Testis (tissue), 3 donors: ENCODE results near the gene PLIN4. TPM values are rescaled to one million over a fixed set of nuclear protein-coding genes. Genes with fewer than 3 reads are reported as not detected.
A peak's percentile ranks its signal among the peaks of the same experiment; 100 is the strongest.

Source experiments
- DNase-seq: peaks from one replicate; pipeline ENCODE4 v3.0.0-alpha.2; 2019
- H3K27ac ChIP-seq, 2 donors: fragments of 200-600 bp; sonication (generic); one replicate each; pipeline ENCODE4 v1.5.1; 2019
- H3K27me3 ChIP-seq: fragments of 200-600 bp; sonication (generic); one replicate; pipeline ENCODE4 v1.5.1; 2019
- H3K36me3 ChIP-seq: fragments of 200-600 bp; sonication (generic); one replicate; pipeline ENCODE4 v1.5.1; 2017; ENCODE audit warnings: low read depth; ENCODE audit errors: missing control alignments
- H3K4me1 ChIP-seq: fragments of 200-600 bp; sonication (generic); one replicate; pipeline ENCODE4 v1.5.1; 2019
- H3K4me3 ChIP-seq, 2 donors: fragments of 200-600 bp; sonication (generic); one replicate each; pipeline ENCODE4 v1.5.1; 2017 to 2019
- H3K9me3 ChIP-seq: fragments of 200-600 bp; sonication (generic); one replicate; pipeline ENCODE4 v1.5.1; 2017
- POLR2A ChIP-seq: fragments of 450-650 bp; IDR thresholded peaks from one replicate; pipeline ENCODE4 v1.6.1; 2017; ENCODE audit warnings: antibody characterized with exemption, mild to moderate bottlenecking, moderate library complexity
- WGBS, 2 donors: methylation state at CpG; one replicate each; pipeline ENCODE4 v1.1.5; 2018; 5-methylcytosine and 5-hydroxymethylcytosine counted together
- intact Hi-C: fragments of 100-400 bp; cut with DNase I; formaldehyde crosslinking; loops from one replicate; pipeline ENCODE4 v1.15.1; 2023; ENCODE audit warnings: low total_unique reads
- polyA plus RNA-seq: library from polyadenylated mRNA; stranded (reverse); fragments of 350-450 nt; fragmentation: Illumina TruSeq; extraction: RNeasy Lipid Tissue Mini Kit (QIAGEN cat#74804); gene quantifications from one replicate; pipeline ENCODE4 v1.2.3, GENCODE V29; 2014; ENCODE audit warnings: low read depth, low replicate concordance; ENCODE audit not compliant: insufficient read depth
- total RNA-seq, 2 donors: library from RNA; depleted of rRNA; stranded (reverse); fragments of >200 nt; gene quantifications; one replicate each; pipeline ENCODE4 v1.2.3, GENCODE V29; 2016
- TF ChIP-seq, protein P1 (sequence below), 3 experiments: fragments of 450-650 bp in 2 of 3; fragments of 200-600 bp in 1 of 3; sonication (generic) in 1 of 3; IDR thresholded peaks; one replicate each; pipeline ENCODE4 v1.5.1; 2016 to 2019; ENCODE audit warnings: antibody characterized with exemption in 3 of 3, mild to moderate bottlenecking in 2 of 3, moderate library complexity in 1 of 3

The PLIN4 gene
- total and polyA plus RNA-seq, 3 donors from 2014 or later = 2.8 to 4.0 (median 3.7) TPM

DNA sequence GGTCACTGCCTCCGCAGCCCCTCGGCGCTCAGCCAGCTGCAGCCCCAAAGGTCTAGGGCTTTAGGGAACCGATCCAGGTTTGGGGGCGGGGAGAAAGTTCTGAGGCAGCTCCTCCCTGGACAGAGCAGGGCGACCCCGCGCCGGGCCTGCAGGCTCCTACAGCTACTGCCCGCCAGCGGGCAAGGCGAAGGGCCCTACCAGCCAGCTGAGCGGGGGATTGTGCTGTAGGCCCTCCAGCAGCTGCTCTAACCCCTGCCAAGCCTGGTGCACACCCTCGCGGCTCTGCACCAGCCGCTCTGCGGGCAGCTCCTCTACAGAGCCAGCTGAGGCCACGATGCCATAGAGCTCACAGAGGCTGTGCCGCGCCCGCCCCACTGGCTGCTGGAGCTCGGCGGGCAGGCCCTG is 14.0 kb downstream of the PLIN4 start:
- no peak for TF ChIP-seq POLR2A

GRCh38 chr19:4503825-4504170 is 14.5 kb downstream of the PLIN4 start:
- H3K27ac ChIP-seq = no peak overlapping the region
- H3K9me3 ChIP-seq = no peaks in the 10 kb centered on the region
- H3K27me3 ChIP-seq = no peaks in the 10 kb centered on the region
- no peak overlapping the region for H3K4me3 ChIP-seq
- intact Hi-C loops = no loop called here
- TF ChIP-seq POLR2A = no peak
- TF ChIP-seq, protein P1, sequence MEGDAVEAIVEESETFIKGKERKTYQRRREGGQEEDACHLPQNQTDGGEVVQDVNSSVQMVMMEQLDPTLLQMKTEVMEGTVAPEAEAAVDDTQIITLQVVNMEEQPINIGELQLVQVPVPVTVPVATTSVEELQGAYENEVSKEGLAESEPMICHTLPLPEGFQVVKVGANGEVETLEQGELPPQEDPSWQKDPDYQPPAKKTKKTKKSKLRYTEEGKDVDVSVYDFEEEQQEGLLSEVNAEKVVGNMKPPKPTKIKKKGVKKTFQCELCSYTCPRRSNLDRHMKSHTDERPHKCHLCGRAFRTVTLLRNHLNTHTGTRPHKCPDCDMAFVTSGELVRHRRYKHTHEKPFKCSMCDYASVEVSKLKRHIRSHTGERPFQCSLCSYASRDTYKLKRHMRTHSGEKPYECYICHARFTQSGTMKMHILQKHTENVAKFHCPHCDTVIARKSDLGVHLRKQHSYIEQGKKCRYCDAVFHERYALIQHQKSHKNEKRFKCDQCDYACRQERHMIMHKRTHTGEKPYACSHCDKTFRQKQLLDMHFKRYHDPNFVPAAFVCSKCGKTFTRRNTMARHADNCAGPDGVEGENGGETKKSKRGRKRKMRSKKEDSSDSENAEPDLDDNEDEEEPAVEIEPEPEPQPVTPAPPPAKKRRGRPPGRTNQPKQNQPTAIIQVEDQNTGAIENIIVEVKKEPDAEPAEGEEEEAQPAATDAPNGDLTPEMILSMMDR (IDR thresholded peaks at IDR 0.05) = no peak
- H3K4me1 ChIP-seq = peaks cover 28% of the 10 kb centered on the region
- no peak for DNase-seq
- WGBS, 2 donors = 69 to 83% methylated on average over 3 to 10 of the region's 10 CpGs
- H3K36me3 ChIP-seq = no peaks in the 10 kb centered on the region

More for the DNA sequence above, 14.0 kb downstream of the PLIN4 start:
- H3K36me3 ChIP-seq = no peaks in the 10 kb centered on the region
- intact Hi-C loops = no loop called here
- 58% methylated on average over 23 of the region's 23 CpGs; no CpG with 5 or more reads in 1 of the 2 donors for whole genome bisulfite sequencing, 2 donors
- DNase-seq = peak; percentile 51
- H3K27me3 ChIP-seq = no peaks in the 10 kb centered on the region
- H3K9me3 ChIP-seq = no peaks in the 10 kb centered on the region
- no peak overlapping the region for H3K27ac ChIP-seq
- no peak overlapping the region for H3K4me3 ChIP-seq
- H3K4me1 ChIP-seq = peaks cover 28% of the 10 kb centered on the region

DNA sequence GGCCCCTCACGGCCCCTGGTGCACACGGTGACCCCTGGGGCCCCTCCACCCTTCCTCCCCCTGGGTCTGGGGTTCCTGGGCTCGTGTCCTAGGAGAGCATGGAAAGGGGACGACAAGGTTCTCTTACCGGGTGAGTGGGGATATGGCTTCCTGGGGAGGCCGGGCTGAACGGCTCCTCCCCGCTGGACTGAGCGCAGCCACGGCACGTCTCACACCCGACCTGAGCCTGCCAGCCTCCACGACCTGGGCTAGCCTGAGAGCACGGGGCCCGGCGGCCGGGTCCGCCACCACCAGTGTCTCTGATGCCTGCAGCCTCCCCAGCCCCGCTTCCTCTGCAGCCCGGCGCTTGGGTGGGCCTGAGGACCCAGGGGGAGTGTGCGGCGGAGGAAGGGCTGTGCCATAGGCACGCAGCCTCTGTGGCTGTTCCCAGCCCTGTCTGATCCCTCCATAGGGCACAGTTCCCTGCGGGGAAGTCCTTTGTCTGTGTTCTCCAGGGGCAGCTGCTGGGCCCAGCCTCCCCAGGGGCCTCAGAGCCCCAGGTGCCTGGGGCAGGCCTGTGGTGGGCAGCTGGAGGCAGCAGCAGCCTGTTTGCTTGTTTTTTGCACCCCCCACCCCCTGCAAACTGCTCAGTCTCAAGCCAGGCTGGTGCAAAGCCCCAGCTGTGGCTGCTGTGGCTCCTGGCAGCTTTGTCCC is 15.0 kb downstream of the PLIN4 start:
- Histone ChIP-seq H3K36me3 (no peaks in the 10 kb centered on the region), H3K4me3 (no peak overlapping the region), H3K4me1 (peaks cover 28% of the 10 kb centered on the region), H3K27ac (no peak overlapping the region), H3K9me3 (no peaks in the 10 kb centered on the region), H3K27me3 (no peaks in the 10 kb centered on the region)
- TF ChIP-seq, protein P1 (IDR thresholded peaks at IDR 0.05) = no peak
- no peak for TF ChIP-seq POLR2A
- intact Hi-C loops = no loop called here
- DNase-seq = no peak
- WGBS, 2 donors = 84 to 88% methylated on average over 9 to 25 of the region's 25 CpGs

DNA sequence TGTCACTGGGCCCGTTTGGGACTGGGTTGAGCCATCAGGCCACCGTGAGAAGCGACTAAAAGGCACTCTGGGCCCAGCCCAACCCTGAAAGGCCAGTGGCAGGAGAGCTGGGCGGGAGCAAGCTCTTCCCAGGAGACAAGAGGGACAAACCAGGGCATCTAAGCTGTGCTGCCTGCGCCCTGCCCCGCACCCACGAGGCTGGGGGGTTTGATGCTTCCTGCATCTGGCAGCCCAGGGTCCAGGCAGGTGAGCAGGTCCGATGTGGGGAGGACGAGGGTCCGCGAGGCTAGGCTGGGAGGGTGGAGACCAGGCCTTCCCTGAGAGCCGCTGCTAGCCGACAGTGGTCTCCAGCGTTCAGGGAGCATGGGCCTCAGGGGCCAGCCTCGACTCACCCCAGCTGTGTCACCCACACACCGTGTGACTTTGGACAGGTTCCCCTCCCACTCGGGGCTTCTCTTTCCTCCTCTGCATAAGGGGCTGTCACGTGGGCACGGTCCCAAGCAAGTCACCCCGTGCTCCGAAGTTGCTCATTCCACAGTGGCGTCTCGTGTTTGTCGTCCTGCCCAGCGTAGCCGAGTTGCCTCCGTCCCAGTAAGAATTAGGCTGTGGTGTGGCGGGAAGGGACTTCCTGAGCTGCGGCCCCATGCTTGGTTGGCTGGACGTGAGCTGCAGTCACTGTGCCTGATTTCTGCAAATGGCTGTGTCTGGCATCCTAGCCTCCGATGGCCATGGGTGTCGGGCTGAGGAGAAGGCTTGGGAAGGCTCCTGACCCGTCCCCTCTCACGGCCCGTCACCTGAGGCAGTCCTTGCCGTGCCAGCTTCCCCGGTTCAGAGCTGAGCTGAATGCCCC is 15.8 kb downstream of the PLIN4 start:
- no peak for TF ChIP-seq POLR2A
- TF ChIP-seq, protein P1 (IDR thresholded peaks at IDR 0.05) = no peak
- no peak overlapping the region for H3K4me3 ChIP-seq
- no peaks in the 10 kb centered on the region for H3K9me3 ChIP-seq
- H3K27ac ChIP-seq = no peak overlapping the region
- 77 to 82% methylated on average over 28 to 37 of the region's 37 CpGs for WGBS, 2 donors
- intact Hi-C loops = no loop called here
- no peaks in the 10 kb centered on the region for H3K27me3 ChIP-seq
- H3K36me3 ChIP-seq = no peaks in the 10 kb centered on the region
- peaks cover 23% of the 10 kb centered on the region for H3K4me1 ChIP-seq
- DNase-seq = no peak

GRCh38 chr19:4501691-4502090 is 16.6 kb downstream of the PLIN4 start:
- no peaks in the 10 kb centered on the region for H3K27me3 ChIP-seq
- intact Hi-C loops = no loop called here
- TF ChIP-seq, protein P1 (IDR thresholded peaks at IDR 0.05) = no peak
- no peak for TF ChIP-seq POLR2A
- H3K36me3 ChIP-seq = no peaks in the 10 kb centered on the region
- H3K9me3 ChIP-seq = no peaks in the 10 kb centered on the region
- peak overlapping the region; percentile 44 to 50 for H3K27ac ChIP-seq
- DNase-seq = no peak
- H3K4me3 ChIP-seq = no peak overlapping the region
- 68 to 76% methylated on average over 22 to 25 of the region's 25 CpGs for WGBS, 2 donors
- peaks cover 21% of the 10 kb centered on the region for H3K4me1 ChIP-seq
